Uterus (tissue), 4 donors: ENCODE results near the gene FHL1. TPM values are rescaled to one million over a fixed set of nuclear protein-coding genes. Genes with fewer than 3 reads are reported as not detected.

Source experiments
- DNase-seq, 2 donors: peaks; one replicate each; pipeline ENCODE4 v3.0.0-alpha.2; 2019 to 2020
- H3K27ac ChIP-seq, 2 donors: fragments of 200-600 bp; sonication (generic); 1 replicate in 1 of 2; 2 replicates in 1 of 2; pipeline ENCODE4 v1.5.1; 2016 to 2018
- H3K27me3 ChIP-seq, 2 donors: fragments of 200-600 bp; sonication (generic); one replicate each; pipeline ENCODE4 v1.5.1; 2018 to 2019; ENCODE audit warnings: control low read depth in 1 of 2
- H3K36me3 ChIP-seq, 2 donors: fragments of 200-600 bp; sonication (generic); one replicate each; pipeline ENCODE4 v1.5.1; 2019; ENCODE audit warnings: control low read depth in 1 of 2
- H3K4me1 ChIP-seq, 2 donors: fragments of 200-600 bp; sonication (generic); one replicate each; pipeline ENCODE4 v1.5.1; 2018 to 2019; ENCODE audit warnings: control low read depth in 1 of 2
- H3K4me3 ChIP-seq, 2 donors: fragments of 200-600 bp; sonication (generic); 1 replicate in 1 of 2; 2 replicates in 1 of 2; pipeline ENCODE4 v1.5.1; 2018 to 2019; ENCODE audit warnings: mild to moderate bottlenecking in 1 of 2
- H3K9me3 ChIP-seq, 2 donors: fragments of 200-600 bp; sonication (generic); one replicate each; pipeline ENCODE4 v1.5.1; 2019; ENCODE audit warnings: control low read depth in 1 of 2
- POLR2A ChIP-seq, 2 donors: fragments of 450-650 bp; IDR thresholded peaks; one replicate each; pipeline ENCODE4 v1.6.1; 2016; ENCODE audit warnings: antibody characterized with exemption in 2 of 2, mild to moderate bottlenecking in 1 of 2, moderate library complexity in 1 of 2
- intact Hi-C: fragments of 100-400 bp; cut with DNase I; formaldehyde crosslinking; loops from one replicate; pipeline ENCODE4 v1.15.1; 2023; ENCODE audit warnings: low total_unique reads
- total RNA-seq, 4 donors: library from RNA; depleted of rRNA in 3 of 4; stranded (reverse); fragments of >200 nt in 3 of 4; gene quantifications; one replicate each; pipeline versions ENCODE4 v1.1.0 to v1.2.4, GENCODE V29; 2014 to 2023
- TF ChIP-seq, protein P1 (sequence below), 4 experiments: fragments of 200-600 bp in 2 of 4; fragments of 450-650 bp in 2 of 4; sonication (generic) in 2 of 4; IDR thresholded peaks; one replicate each; pipeline ENCODE4 v1.5.1; 2016 to 2019; ENCODE audit warnings: antibody characterized with exemption in 4 of 4, mild to moderate bottlenecking in 2 of 4, moderate library complexity in 1 of 4
- donor health status: DM: yes; HTN: yes; CAD: no.

The FHL1 gene
- total RNA-seq, 4 donors from 2014 or later, result 279 to 745 (median 469) TPM

DNA sequence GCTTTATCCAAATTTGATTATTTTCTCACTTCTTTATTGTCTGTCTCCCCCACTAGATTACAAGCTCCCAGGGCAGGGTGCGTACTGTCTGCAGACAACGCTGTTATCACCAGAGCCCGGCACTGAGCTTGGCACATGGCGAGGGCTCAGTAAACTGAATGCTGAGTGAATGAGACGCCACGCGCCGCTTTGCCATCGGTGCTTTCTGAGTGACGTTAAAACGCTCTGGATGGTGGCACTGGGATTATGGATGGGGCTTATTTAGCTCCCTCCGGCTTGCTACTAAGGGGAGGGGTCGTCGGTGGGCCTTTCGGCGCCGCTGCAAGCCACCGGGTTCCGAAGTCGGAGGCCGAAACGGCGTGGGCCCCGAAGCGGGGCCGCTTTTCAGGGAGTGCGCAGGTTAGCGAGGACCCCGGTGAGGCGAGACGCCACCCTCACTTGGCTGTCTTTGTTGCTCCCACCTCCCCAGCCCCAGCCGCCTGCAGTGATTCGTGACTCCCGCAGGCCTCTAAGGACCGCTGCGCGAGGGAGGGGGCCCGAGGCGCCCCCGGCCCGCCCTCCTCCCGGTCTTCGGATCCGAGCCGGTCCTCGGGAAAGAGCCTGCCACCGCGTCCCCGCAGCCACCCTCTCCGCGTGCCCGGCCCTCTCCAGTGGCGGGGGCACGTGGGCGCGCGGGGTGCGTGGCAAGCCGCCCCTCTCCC, 569 bp upstream of the FHL1 start:
- peak overlapping the region; percentile 95 to 99 for H3K27ac ChIP-seq
- peak overlapping the region; percentile 59 to 90 for H3K4me3 ChIP-seq
- DNase-seq, result peak in 1 of 2 donors; percentile 39
- H3K4me1 ChIP-seq, result no peaks in the 10 kb centered on the region
- H3K27me3 ChIP-seq, result no peaks in the 10 kb centered on the region
- H3K9me3 ChIP-seq, result no peaks in the 10 kb centered on the region
- TF ChIP-seq POLR2A (IDR thresholded peaks at IDR 0.05), result peak in 1 of 2 donors; percentile 23
- TF ChIP-seq, protein P1, sequence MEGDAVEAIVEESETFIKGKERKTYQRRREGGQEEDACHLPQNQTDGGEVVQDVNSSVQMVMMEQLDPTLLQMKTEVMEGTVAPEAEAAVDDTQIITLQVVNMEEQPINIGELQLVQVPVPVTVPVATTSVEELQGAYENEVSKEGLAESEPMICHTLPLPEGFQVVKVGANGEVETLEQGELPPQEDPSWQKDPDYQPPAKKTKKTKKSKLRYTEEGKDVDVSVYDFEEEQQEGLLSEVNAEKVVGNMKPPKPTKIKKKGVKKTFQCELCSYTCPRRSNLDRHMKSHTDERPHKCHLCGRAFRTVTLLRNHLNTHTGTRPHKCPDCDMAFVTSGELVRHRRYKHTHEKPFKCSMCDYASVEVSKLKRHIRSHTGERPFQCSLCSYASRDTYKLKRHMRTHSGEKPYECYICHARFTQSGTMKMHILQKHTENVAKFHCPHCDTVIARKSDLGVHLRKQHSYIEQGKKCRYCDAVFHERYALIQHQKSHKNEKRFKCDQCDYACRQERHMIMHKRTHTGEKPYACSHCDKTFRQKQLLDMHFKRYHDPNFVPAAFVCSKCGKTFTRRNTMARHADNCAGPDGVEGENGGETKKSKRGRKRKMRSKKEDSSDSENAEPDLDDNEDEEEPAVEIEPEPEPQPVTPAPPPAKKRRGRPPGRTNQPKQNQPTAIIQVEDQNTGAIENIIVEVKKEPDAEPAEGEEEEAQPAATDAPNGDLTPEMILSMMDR (IDR thresholded peaks at IDR 0.05), result no peak
- H3K36me3 ChIP-seq, result no peaks in the 10 kb centered on the region
- intact Hi-C loops, result no loop called here

DNA sequence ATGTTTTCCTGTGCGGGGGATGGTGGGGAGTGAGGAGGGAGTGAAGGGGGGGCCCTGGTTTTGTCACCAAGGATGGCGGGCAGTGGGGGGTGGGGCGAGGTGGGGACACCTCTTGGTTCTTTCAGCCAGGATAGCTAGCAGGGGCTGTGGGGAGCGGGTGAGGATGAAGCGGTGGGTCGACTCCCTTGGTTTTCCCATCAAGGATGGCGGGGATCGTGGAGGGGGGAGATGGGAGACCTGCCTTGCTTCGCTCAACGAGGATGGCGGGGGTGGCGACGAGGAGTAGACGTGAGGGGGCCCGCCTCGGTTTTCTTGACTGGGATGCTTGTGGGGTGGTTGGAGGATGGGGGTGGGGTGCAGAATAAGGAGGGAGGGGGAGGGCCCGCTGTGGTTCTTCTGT, 643 bp downstream of the FHL1 start:
- peak overlapping the region; percentile 43 to 90 for H3K4me3 ChIP-seq
- H3K9me3 ChIP-seq, result no peaks in the 10 kb centered on the region
- no peaks in the 10 kb centered on the region for H3K4me1 ChIP-seq
- H3K27me3 ChIP-seq, result no peaks in the 10 kb centered on the region
- TF ChIP-seq, protein P1 (IDR thresholded peaks at IDR 0.05), result no peak
- no peak for TF ChIP-seq POLR2A (IDR thresholded peaks at IDR 0.05)
- peak overlapping the region; percentile 95 to 99 for H3K27ac ChIP-seq
- DNase-seq, result peak; percentile 32 to 55
- intact Hi-C loops, result no loop called here
- H3K36me3 ChIP-seq, result no peaks in the 10 kb centered on the region

DNA sequence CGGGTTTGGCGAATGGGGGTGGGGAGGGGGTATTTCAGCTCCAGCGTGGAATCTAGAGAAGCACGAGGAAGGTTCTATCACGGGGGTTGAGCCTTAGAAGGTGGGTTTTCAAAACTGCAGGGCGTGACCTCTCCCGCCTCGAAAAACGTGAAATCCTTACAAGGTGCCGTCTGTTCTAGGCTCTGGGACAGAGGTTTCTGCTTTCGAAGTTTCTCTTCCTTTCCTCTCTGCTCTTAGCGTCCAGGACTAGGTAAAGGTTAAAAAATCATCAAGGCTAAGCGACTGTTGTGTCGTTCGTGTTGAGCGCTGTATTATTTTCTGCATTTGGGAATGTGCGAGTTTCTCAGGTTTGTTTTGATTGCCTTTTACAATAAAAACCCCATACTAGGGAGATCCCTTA, 1.1 kb downstream of the FHL1 start:
- H3K4me3 ChIP-seq, result peak overlapping the region; percentile 43 to 90
- no peaks in the 10 kb centered on the region for H3K27me3 ChIP-seq
- H3K9me3 ChIP-seq, result no peaks in the 10 kb centered on the region
- H3K4me1 ChIP-seq, result no peaks in the 10 kb centered on the region
- intact Hi-C loops, result no loop called here
- H3K36me3 ChIP-seq, result no peaks in the 10 kb centered on the region
- peak overlapping the region; percentile 95 to 99 for H3K27ac ChIP-seq
- TF ChIP-seq, protein P1 (IDR thresholded peaks at IDR 0.05), result no peak
- TF ChIP-seq POLR2A (IDR thresholded peaks at IDR 0.05), result no peak
- DNase-seq, result no peak

DNA sequence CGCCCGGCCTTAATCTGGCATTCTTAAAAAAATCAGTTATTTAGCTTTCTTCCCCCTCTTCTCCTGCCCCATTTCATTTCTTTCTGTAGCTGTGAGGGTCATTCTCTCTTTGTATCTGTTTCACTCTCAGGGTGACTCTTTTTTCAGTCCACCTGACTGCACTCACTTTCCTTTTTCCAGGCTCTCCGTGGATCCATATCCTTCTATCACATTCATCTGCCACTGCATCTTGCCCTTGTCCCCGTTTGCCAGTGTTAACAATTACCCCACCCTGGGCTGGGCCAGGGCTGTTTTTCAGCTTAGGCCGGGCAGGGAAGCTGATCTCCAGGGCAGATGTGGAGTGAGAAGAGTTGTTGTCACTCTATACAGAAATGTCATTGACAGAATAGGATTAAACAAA, 7.7 kb downstream of the FHL1 start:
- TF ChIP-seq, protein P1 (IDR thresholded peaks at IDR 0.05), result no peak
- no peak for TF ChIP-seq POLR2A (IDR thresholded peaks at IDR 0.05)
- H3K36me3 ChIP-seq, result no peaks in the 10 kb centered on the region
- intact Hi-C loops, result no loop called here
- H3K27me3 ChIP-seq, result no peaks in the 10 kb centered on the region
- H3K27ac ChIP-seq, result peak overlapping the region; percentile 67 to 73
- DNase-seq, result no peak
- no peaks in the 10 kb centered on the region for H3K9me3 ChIP-seq
- no peaks in the 10 kb centered on the region for H3K4me1 ChIP-seq
- no peak overlapping the region for H3K4me3 ChIP-seq

DNA sequence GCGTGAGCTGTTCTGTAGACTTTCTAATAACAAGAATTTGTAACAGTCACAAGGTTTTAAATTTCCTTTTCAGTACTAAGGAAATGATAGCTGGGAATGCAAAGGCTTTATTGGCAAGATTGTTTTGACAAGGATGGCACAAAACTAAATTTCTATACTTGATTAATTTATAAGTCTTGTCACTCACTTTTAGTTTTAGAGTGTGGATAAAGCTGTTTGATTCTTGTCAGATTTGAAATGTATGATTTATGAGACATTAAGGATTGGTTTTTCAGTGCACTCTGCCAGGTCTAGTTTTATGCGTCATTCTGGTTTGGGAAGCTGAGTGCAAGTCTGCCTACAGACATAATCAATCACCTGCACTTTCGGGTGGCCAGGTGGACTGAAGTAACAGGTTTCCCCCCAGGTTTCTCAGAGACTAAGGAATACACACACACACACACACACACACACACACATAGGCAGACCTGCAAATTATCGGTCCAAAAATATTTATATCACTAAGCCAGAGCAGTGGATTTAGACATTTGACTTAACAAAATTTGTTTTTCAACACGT, 9.3 kb downstream of the FHL1 start:
- Histone ChIP-seq H3K9me3 (no peaks in the 10 kb centered on the region), H3K4me1 (no peaks in the 10 kb centered on the region), H3K27me3 (no peaks in the 10 kb centered on the region), H3K27ac (peak overlapping the region; percentile 73 to 88), H3K4me3 (no peak overlapping the region), H3K36me3 (no peaks in the 10 kb centered on the region)
- intact Hi-C loops, result no loop called here
- no peak for DNase-seq
- TF ChIP-seq, protein P1 (IDR thresholded peaks at IDR 0.05), result no peak
- no peak for TF ChIP-seq POLR2A (IDR thresholded peaks at IDR 0.05)
